Keratinocyte (primary cell): ENCODE data around the gene MOG. TPM values are rescaled to one million over a fixed set of nuclear protein-coding genes. Genes with fewer than 3 reads are reported as not detected.

Experiments
- DNase-seq: peaks from one replicate; pipeline ENCODE4 v3.0.0-alpha.2; 2011; ENCODE audit warnings: low read depth, missing footprints, low spot score
- FAIRE-seq: peaks from 2 replicates; lab custom pipeline; 2011; peaks lifted over from hg19 to GRCh38; lab: Jason Lieb, UNC
- H2AFZ ChIP-seq: 2 replicates; pipeline ENCODE4 v1.6.0; 2012; ENCODE audit warnings: low read length, control low read depth, inconsistent platforms; ENCODE audit not compliant: control insufficient read depth
- H3K27ac ChIP-seq: 2 replicates; pipeline ENCODE4 v1.5.1; 2011; ENCODE audit warnings: low read length; ENCODE audit not compliant: control insufficient read depth, insufficient read depth
- H3K27me3 ChIP-seq: 3 replicates; pipeline ENCODE4 v1.6.0; 2011; ENCODE audit warnings: low read length; ENCODE audit not compliant: control insufficient read depth, insufficient read depth; ENCODE audit errors: extremely low read depth
- H3K36me3 ChIP-seq, 2 experiments: 2 replicates in 1 of 2; 3 replicates in 1 of 2; pipeline ENCODE4 v1.5.1; 2011; ENCODE audit warnings: low read length in 2 of 2, mild to moderate bottlenecking in 1 of 2; ENCODE audit not compliant: control insufficient read depth in 2 of 2, insufficient read depth in 2 of 2; ENCODE audit errors: extremely low read depth in 1 of 2
- H3K4me1 ChIP-seq: 3 replicates; pipeline ENCODE4 v1.5.1; 2011; ENCODE audit warnings: low read length; ENCODE audit not compliant: control insufficient read depth, insufficient read depth; ENCODE audit errors: extremely low read depth
- H3K4me2 ChIP-seq: 3 replicates; pipeline ENCODE4 v1.6.0; 2011; ENCODE audit warnings: low read depth, low read length; ENCODE audit not compliant: control insufficient read depth, insufficient read depth; ENCODE audit errors: extremely low read depth
- H3K4me3 ChIP-seq, 3 experiments: fragments of 200-600 bp in 1 of 3; sonication (generic) in 1 of 3; 2 replicates in 2 of 3; 3 replicates in 1 of 3; pipeline ENCODE4 v1.5.1; 2011 to 2016; ENCODE audit warnings: low read length in 3 of 3, mild to moderate bottlenecking in 3 of 3, control low read depth in 2 of 3, inconsistent platforms in 1 of 3, low read depth in 1 of 3, mixed read lengths in 1 of 3, mixed run types in 1 of 3, moderate library complexity in 1 of 3; ENCODE audit not compliant: control insufficient read depth in 2 of 3, insufficient read depth in 2 of 3; ENCODE audit errors: extremely low read depth in 1 of 3
- H3K79me2 ChIP-seq: 2 replicates; pipeline ENCODE4 v1.6.0; 2012; ENCODE audit warnings: low read length; ENCODE audit not compliant: control insufficient read depth, insufficient read depth
- H3K9ac ChIP-seq: 3 replicates; pipeline ENCODE4 v1.6.0; 2011; ENCODE audit warnings: low read length; ENCODE audit not compliant: control insufficient read depth, insufficient read depth; ENCODE audit errors: extremely low read depth
- H3K9me1 ChIP-seq: 3 replicates; pipeline ENCODE4 v1.6.0; 2011; ENCODE audit warnings: low read length; ENCODE audit not compliant: control insufficient read depth, insufficient read depth; ENCODE audit errors: extremely low read depth
- H3K9me3 ChIP-seq: 2 replicates; pipeline ENCODE4 v1.5.1; 2012; ENCODE audit warnings: low read depth, low read length; ENCODE audit not compliant: control insufficient read depth
- H4K20me1 ChIP-seq: 3 replicates; pipeline ENCODE4 v1.6.0; 2011; ENCODE audit warnings: low read length; ENCODE audit not compliant: control insufficient read depth, insufficient read depth; ENCODE audit errors: extremely low read depth
- CTCF ChIP-seq, 3 experiments: IDR thresholded peaks in 1 of 3; conservative IDR thresholded peaks in 1 of 3; optimal IDR thresholded peaks in 1 of 3; 2 replicates in 2 of 3; 3 replicates in 1 of 3; pipeline versions ENCODE3 to v1.5.1; 2011; ENCODE audit warnings: low read length in 3 of 3, mild to moderate bottlenecking in 3 of 3, moderate library complexity in 2 of 3, control low read depth in 1 of 3, inconsistent platforms in 1 of 3; ENCODE audit not compliant: insufficient read depth in 2 of 3; ENCODE audit errors: extremely low read depth in 1 of 3
- EZH2 ChIP-seq: IDR thresholded peaks from one replicate; pipeline ENCODE4 v1.6.1; 2012; ENCODE audit warnings: inconsistent platforms, mild to moderate bottlenecking, low read length, moderate library complexity
- dilution Hi-C: fragments of 300-500 bp; cut with MboI; formaldehyde crosslinking; loops from one replicate; pipeline ENCODE4 v1.7.0; 2020; ENCODE audit warnings: low sequenced_read_pairs; ENCODE audit not compliant: extremely low pct_ligation_motif_present
- polyA plus RNA-seq, 5 experiments: library from polyadenylated mRNA; depleted of rRNA in 3 of 5; stranded (reverse) in 3 of 5; stranded (forward) in 1 of 5; unstranded in 1 of 5; fragments of >200 nt; gene quantifications; 1 replicate in 1 of 5; 2 replicates in 3 of 5; 3 replicates in 1 of 5; pipeline versions ENCODE4 v1.2.1 to v1.2.3, GENCODE V29; 2011 to 2012; ENCODE audit warnings: missing spikeins in 2 of 5, low read depth in 1 of 5, low replicate concordance in 1 of 5

Gene MOG
- polyA plus RNA-seq, 1 donor (not counting 4 experiments of a cell fraction or from before 2014, with no cell fraction given) = not detected

- peaks cover 4% of the 10 kb centered on the region for H3K79me2 ChIP-seq
- H3K4me3 ChIP-seq = peak overlapping the region; percentile 32 to 73 (median 51)
- H2AFZ ChIP-seq = peak overlapping the region; percentile 75
- dilution Hi-C loops = no loop called here
- H3K9ac ChIP-seq = peak overlapping the region; percentile 52
- H3K4me1 ChIP-seq = peaks cover 15% of the 10 kb centered on the region
- no peaks in the 10 kb centered on the region for H3K27me3 ChIP-seq
- no peak overlapping the region for H3K27ac ChIP-seq
- no peaks in the 10 kb centered on the region for H3K9me1 ChIP-seq
- peaks cover 9% of the 10 kb centered on the region in 2 experiments for H3K36me3 ChIP-seq
- DNase-seq (no peak), FAIRE-seq (no peak)
- no peaks in the 10 kb centered on the region for H3K9me3 ChIP-seq
- TF ChIP-seq EZH2 = no peak
- no peak for TF ChIP-seq CTCF (optimal IDR thresholded peaks at IDR 0.05 in 1 of 3, IDR thresholded peaks at IDR 0.05 in 1 of 3, conservative IDR thresholded peaks at IDR 0.05 in 1 of 3; ENCODE audit: extremely low read depth in 1 of 3, insufficient read depth in 2 of 3, low read length in 3 of 3)
- H3K4me2 ChIP-seq = peak overlapping the region; percentile 84
- H4K20me1 ChIP-seq = no peaks in the 10 kb centered on the region
Observed at GRCh38 chr6:29627755-29628418, 29.0 kb upstream of the MOG start.

DNA sequence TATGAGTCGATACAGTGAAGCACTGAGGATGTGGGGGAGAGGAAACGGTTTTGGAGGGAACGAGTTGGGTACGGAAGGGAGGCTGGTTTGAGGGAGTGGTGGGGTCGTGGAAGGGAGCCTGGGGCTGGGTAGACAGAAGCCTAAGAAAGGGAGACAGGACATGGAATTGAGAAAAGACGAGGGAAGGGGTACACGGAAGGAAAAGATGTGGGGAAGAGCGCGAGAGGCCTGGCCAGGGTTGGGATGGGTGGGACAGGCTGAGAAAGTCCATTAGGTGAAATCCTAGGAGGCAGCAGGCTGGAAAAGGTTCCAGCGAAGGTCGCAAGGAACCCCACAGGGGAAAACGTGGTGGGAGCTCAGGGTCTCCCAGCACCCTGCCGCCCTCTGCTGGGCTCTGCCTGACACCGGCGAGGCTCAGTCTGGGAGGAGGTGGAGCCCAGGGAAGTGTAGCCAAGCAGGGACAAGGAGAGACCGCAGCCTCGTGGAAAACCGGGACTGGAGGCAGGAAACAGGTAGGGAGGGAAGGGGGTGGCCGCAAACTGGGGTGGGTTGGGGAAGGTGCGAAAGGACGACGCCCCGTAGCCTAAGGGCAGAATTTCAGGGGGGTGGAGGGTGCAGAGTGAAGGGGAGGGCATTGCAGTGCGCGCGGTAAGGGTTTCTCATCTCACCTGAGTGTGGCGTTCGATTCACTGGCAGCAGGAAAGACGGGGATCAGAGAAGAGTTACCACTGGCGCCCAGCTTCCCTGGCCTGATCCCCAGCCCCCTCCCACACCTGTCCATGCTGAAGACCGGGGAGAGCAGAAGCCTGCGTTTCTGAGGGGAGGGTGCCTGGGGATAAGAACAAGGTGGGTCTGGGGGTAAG is 28.2 kb upstream of the MOG start:
- Histone ChIP-seq H3K9me1 (no peaks in the 10 kb centered on the region), H3K27ac (no peak overlapping the region), H3K36me3 (peaks cover 2 to 4% of the 10 kb centered on the region in 2 experiments), H4K20me1 (no peaks in the 10 kb centered on the region), H3K79me2 (peaks cover 4% of the 10 kb centered on the region), H3K4me2 (peak overlapping the region; percentile 84), H3K27me3 (no peaks in the 10 kb centered on the region), H3K4me1 (peaks cover 19% of the 10 kb centered on the region), H3K9ac (peak overlapping the region; percentile 52), H3K9me3 (no peaks in the 10 kb centered on the region), H3K4me3 (peak overlapping the region; percentile 32 to 73 (median 51)), H2AFZ (peak overlapping the region; percentile 75)
- TF ChIP-seq CTCF (optimal IDR thresholded peaks at IDR 0.05 in 1 of 3, IDR thresholded peaks at IDR 0.05 in 1 of 3, conservative IDR thresholded peaks at IDR 0.05 in 1 of 3; ENCODE audit: extremely low read depth in 1 of 3, insufficient read depth in 2 of 3, low read length in 3 of 3) (peak; percentile 53 to 91 (median 79)), EZH2 (no peak)
- FAIRE-seq (peak; percentile 88), DNase-seq (peak; percentile 45)
- dilution Hi-C loops = no loop called here
